GM19372 (cell line): ENCODE results near the gene SMPD2.

ENCODE experiments used
- ATAC-seq: cut with Tn5 transposase; IDR thresholded peaks from one replicate; pipeline ENCODE4 v1.9.1; 2021; ENCODE audit warnings: mild to moderate bottlenecking, low read depth, moderate library complexity; ENCODE audit not compliant: unreplicated experiment

Gene SMPD2

GRCh38 chr6:109446541-109446940 lies 6.0 kb downstream of the SMPD2 start:
- no peak for ATAC-seq

- no peak for ATAC-seq
These were observed 6.6 kb downstream of the SMPD2 start for GRCh38 chr6:109447087-109447486.

GRCh38 chr6:109447878-109448555 lies 7.5 kb downstream of the SMPD2 start:
- ATAC-seq: no peak

GRCh38 chr6:109448615-109449014 lies 8.1 kb downstream of the SMPD2 start:
- no peak for ATAC-seq

GRCh38 chr6:109449064-109449794 lies 8.7 kb downstream of the SMPD2 start:
- no peak for ATAC-seq

GRCh38 chr6:109449795-109450673 lies 9.5 kb downstream of the SMPD2 start:
- ATAC-seq: no peak

GRCh38 chr6:109450801-109451200 lies 10.3 kb downstream of the SMPD2 start:
- no peak for ATAC-seq

GRCh38 chr6:109451376-109451775 lies 10.9 kb downstream of the SMPD2 start:
- no peak for ATAC-seq

GRCh38 chr6:109452181-109452580 lies 11.7 kb downstream of the SMPD2 start:
- ATAC-seq: no peak

GRCh38 chr6:109453156-109453555 lies 12.6 kb downstream of the SMPD2 start:
- ATAC-seq: no peak

- no peak for ATAC-seq
These were observed 13.3 kb downstream of the SMPD2 start for GRCh38 chr6:109453594-109454495.

- ATAC-seq: peak; percentile 31
These were observed 14.2 kb downstream of the SMPD2 start for GRCh38 chr6:109454496-109455436.

GRCh38 chr6:109455437-109456110 lies 15.1 kb downstream of the SMPD2 start, which contains the start of gene MICAL1:
MICAL1 (minus strand) TSS chr6:109455772; CDS start chr6:109454196, 1,576 bp downstream.
- ATAC-seq: peak; percentile 50

GRCh38 chr6:109456111-109456583 lies 15.6 kb downstream of the SMPD2 start:
- ATAC-seq: no peak

- no peak for ATAC-seq
These were observed 16.4 kb downstream of the SMPD2 start for GRCh38 chr6:109456710-109457561.

GRCh38 chr6:109457562-109457996 lies 17.1 kb downstream of the SMPD2 start:
- ATAC-seq: no peak
